Testis (tissue), 5 donors: Measurements from ENCODE around the gene TPM3. TPM values are rescaled to one million over a fixed set of nuclear protein-coding genes. Genes with fewer than 3 reads are reported as not detected.

Experiments used
- DNase-seq: peaks from one replicate; pipeline ENCODE4 v3.0.0-alpha.2; 2019
- H3K27ac ChIP-seq, 2 donors: fragments of 200-600 bp; sonication (generic); one replicate each; pipeline ENCODE4 v1.5.1; 2019
- H3K27me3 ChIP-seq: fragments of 200-600 bp; sonication (generic); one replicate; pipeline ENCODE4 v1.5.1; 2019
- H3K36me3 ChIP-seq: fragments of 200-600 bp; sonication (generic); one replicate; pipeline ENCODE4 v1.5.1; 2017; ENCODE audit warnings: low read depth; ENCODE audit errors: missing control alignments
- H3K4me1 ChIP-seq: fragments of 200-600 bp; sonication (generic); one replicate; pipeline ENCODE4 v1.5.1; 2019
- H3K4me3 ChIP-seq, 2 donors: fragments of 200-600 bp; sonication (generic); one replicate each; pipeline ENCODE4 v1.5.1; 2017 to 2019
- H3K9me3 ChIP-seq: fragments of 200-600 bp; sonication (generic); one replicate; pipeline ENCODE4 v1.5.1; 2017
- POLR2A ChIP-seq: fragments of 450-650 bp; IDR thresholded peaks from one replicate; pipeline ENCODE4 v1.6.1; 2017; ENCODE audit warnings: antibody characterized with exemption, mild to moderate bottlenecking, moderate library complexity
- WGBS, 2 donors: methylation state at CpG; one replicate each; pipeline ENCODE4 v1.1.5; 2018; 5-methylcytosine and 5-hydroxymethylcytosine counted together
- intact Hi-C: fragments of 100-400 bp; cut with DNase I; formaldehyde crosslinking; loops from one replicate; pipeline ENCODE4 v1.15.1; 2023; ENCODE audit warnings: low total_unique reads
- long read RNA-seq, 2 donors: transcript quantifications; one replicate each; lab custom pipeline, GENCODE V29; 2026
- polyA plus RNA-seq: library from polyadenylated mRNA; stranded (reverse); fragments of 350-450 nt; fragmentation: Illumina TruSeq; extraction: RNeasy Lipid Tissue Mini Kit (QIAGEN cat#74804); gene quantifications from one replicate; pipeline ENCODE4 v1.2.3, GENCODE V29; 2014; ENCODE audit warnings: low read depth, low replicate concordance; ENCODE audit not compliant: insufficient read depth
- total RNA-seq, 2 donors: library from RNA; depleted of rRNA; stranded (reverse); fragments of >200 nt; gene quantifications; one replicate each; pipeline ENCODE4 v1.2.3, GENCODE V29; 2016
- TF ChIP-seq, protein P1 (sequence below), 3 experiments: fragments of 450-650 bp in 2 of 3; fragments of 200-600 bp in 1 of 3; sonication (generic) in 1 of 3; IDR thresholded peaks; one replicate each; pipeline ENCODE4 v1.5.1; 2016 to 2019; ENCODE audit warnings: antibody characterized with exemption in 3 of 3, mild to moderate bottlenecking in 2 of 3, moderate library complexity in 1 of 3

The TPM3 gene
- total RNA-seq (100 to 1,000 TPM; 290 to 356 TPM), polyA plus RNA-seq (266 TPM)
- long read RNA-seq, donor 1, transcript TPM3-212 (8 exons, 3,131 nt), result major isoform, 114 of 291 reads
- long read RNA-seq, donor 1, partial matches to known transcripts, result 165 of 291 reads
- long read RNA-seq, donor 1, other reads (novel, unspliced or antisense), result 8 of 291 reads
- long read RNA-seq, donor 2, transcript TPM3-212 (8 exons, 3,131 nt), result major isoform, 58 of 134 reads
- long read RNA-seq, donor 2, partial matches to known transcripts, result 61 of 134 reads
- long read RNA-seq, donor 2, other reads (novel, unspliced or antisense), result 6 of 134 reads

DNA sequence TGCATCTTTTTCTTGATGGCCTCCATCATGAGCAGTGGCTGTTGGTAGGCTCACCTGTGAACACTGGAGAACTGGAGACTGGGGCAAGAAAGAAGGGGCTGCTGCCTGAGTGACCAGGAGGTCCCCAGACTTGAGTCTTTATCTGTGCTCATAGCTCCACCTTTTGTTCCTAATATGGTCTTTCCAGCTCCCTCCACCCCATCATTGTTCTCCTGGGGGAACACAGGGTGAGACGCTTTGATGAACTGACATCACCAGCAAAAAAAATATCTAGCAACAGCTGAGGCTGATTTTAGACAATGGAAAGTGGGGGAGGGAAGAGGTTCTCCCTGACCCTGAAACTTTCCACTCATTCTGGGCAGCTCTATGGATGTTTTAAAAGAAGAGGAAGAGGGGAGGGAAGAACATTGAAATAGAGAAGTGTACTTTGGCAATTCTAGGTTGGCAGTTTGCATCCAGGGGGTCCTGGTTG is at the start of gene TPM3:
Gene TPM3 (minus strand): TSS at position 111 of the 472 bp plus-strand sequence. CDS start 82 bp downstream, at position 29.
- intact Hi-C loops, result no loop called here
- no peak for DNase-seq
- Histone ChIP-seq H3K9me3 (no peaks in the 10 kb centered on the region), H3K27me3 (no peaks in the 10 kb centered on the region), H3K4me1 (no peaks in the 10 kb centered on the region), H3K36me3 (no peaks in the 10 kb centered on the region), H3K4me3 (no peak within 1 kb of the TSS), H3K27ac (peak within 1 kb of the TSS; percentile 8 to 24)
- WGBS, 2 donors, result 13 to 19% methylated on average over 1 of the region's 1 CpG
- no peak for TF ChIP-seq POLR2A
- TF ChIP-seq, protein P1, sequence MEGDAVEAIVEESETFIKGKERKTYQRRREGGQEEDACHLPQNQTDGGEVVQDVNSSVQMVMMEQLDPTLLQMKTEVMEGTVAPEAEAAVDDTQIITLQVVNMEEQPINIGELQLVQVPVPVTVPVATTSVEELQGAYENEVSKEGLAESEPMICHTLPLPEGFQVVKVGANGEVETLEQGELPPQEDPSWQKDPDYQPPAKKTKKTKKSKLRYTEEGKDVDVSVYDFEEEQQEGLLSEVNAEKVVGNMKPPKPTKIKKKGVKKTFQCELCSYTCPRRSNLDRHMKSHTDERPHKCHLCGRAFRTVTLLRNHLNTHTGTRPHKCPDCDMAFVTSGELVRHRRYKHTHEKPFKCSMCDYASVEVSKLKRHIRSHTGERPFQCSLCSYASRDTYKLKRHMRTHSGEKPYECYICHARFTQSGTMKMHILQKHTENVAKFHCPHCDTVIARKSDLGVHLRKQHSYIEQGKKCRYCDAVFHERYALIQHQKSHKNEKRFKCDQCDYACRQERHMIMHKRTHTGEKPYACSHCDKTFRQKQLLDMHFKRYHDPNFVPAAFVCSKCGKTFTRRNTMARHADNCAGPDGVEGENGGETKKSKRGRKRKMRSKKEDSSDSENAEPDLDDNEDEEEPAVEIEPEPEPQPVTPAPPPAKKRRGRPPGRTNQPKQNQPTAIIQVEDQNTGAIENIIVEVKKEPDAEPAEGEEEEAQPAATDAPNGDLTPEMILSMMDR (IDR thresholded peaks at IDR 0.05), result no peak

DNA sequence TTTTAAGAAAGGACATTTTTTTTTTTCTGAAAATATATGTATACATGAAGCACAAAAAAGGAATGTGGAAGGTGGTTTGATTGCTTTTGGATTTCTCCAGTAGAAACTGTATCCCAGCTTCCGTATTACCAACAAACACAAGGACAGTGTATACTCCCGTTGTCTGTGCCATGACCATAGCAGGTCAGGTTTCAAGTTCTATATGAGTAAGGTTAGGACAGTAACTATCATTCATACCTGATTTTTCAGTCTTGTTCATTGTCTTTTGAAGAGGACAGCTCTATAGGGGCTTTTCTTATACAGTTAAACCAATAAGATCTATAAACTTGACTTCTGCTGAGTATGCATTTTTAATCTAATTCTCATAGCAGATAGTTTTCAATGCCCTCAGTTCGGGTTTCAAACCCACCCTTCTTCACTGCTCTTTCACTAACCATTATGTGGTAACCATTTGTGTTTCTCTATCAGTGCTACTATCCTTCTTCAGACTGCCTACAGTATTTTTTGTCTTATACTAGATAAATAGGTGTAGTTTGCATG is 48.5 kb upstream of the TPM3 start:
- Histone ChIP-seq H3K9me3 (no peaks in the 10 kb centered on the region), H3K27ac (no peak overlapping the region), H3K36me3 (no peaks in the 10 kb centered on the region), H3K4me1 (no peaks in the 10 kb centered on the region), H3K27me3 (no peaks in the 10 kb centered on the region), H3K4me3 (no peak overlapping the region)
- DNase-seq, result no peak
- intact Hi-C loops, result no loop called here
- TF ChIP-seq, protein P1 (IDR thresholded peaks at IDR 0.05), result no peak
- no peak for TF ChIP-seq POLR2A
- 87 to 89% methylated on average over 3 of the region's 3 CpGs for WGBS, 2 donors

DNA sequence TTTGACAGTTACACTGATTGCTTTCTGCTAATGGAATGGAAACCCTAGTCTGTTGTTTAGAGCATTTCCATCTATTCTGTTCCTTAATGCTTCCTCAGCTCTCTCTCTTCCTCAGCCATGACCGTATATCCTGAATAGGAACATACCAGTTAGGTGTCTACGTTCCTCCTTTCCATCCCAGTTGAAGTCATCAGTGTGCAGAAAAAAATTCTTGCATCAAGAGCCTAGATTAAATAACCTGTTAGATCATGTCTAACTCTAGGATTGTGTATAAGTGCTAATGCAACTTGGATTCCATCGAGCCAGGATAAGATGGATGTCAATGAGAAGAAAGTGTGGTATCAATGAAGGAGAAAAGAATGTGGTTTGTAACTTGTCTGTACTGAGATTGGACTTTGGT is 47.6 kb upstream of the TPM3 start:
- no peak for DNase-seq
- H3K27me3 ChIP-seq, result no peaks in the 10 kb centered on the region
- no peak overlapping the region for H3K4me3 ChIP-seq
- TF ChIP-seq, protein P1 (IDR thresholded peaks at IDR 0.05), result no peak
- no peak for TF ChIP-seq POLR2A
- WGBS, 2 donors, result 90 to 92% methylated on average over 3 of the region's 3 CpGs
- H3K36me3 ChIP-seq, result no peaks in the 10 kb centered on the region
- H3K9me3 ChIP-seq, result no peaks in the 10 kb centered on the region
- intact Hi-C loops, result no loop called here
- H3K4me1 ChIP-seq, result no peaks in the 10 kb centered on the region
- H3K27ac ChIP-seq, result no peak overlapping the region

DNA sequence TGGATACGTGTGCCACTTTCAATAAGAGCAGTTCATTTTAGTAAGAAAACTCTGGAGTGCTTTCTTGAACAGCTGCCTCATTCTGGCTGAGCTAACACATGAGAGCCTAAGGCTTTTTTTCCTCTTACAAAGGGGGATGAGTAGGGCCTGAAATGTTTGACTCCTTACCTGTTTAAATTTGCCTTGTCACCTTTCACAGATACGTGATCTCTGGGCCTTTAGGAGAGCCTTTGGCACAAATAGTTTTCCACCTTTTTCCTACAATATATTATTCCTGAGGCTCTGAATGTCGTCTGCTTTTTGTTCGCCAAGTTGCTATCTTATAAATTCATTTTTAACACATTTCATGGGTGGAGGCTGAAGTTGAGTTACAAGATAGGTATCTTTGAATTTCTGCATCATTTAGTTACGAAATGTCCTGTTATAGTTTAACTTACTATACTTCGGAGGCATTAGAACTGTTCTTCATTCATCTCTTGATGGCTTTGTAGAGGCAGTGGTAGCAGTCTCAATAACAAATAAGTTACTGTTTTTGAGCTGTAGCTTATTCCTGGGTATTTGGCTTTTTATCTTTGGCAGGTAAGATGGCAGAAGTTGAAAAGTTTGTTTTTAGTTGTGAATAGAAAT is 46.1 kb upstream of the TPM3 start:
- WGBS, 2 donors, result 86 to 94% methylated on average over 6 of the region's 6 CpGs
- no peak overlapping the region for H3K4me3 ChIP-seq
- no peak for TF ChIP-seq POLR2A
- TF ChIP-seq, protein P1 (IDR thresholded peaks at IDR 0.05), result no peak
- DNase-seq, result no peak
- no peaks in the 10 kb centered on the region for H3K4me1 ChIP-seq
- no peak overlapping the region for H3K27ac ChIP-seq
- H3K36me3 ChIP-seq, result no peaks in the 10 kb centered on the region
- intact Hi-C loops, result no loop called here
- no peaks in the 10 kb centered on the region for H3K27me3 ChIP-seq
- no peaks in the 10 kb centered on the region for H3K9me3 ChIP-seq
